Hepatocyte (in vitro differentiated cells): ENCODE measurements around the gene SKAP1.

Experiments used
- EZH2 ChIP-seq: fragments of 200-600 bp; sonication (generic); IDR thresholded peaks from 2 replicates; pipeline ENCODE4 v1.6.1; 2016; ENCODE audit warnings: antibody characterized with exemption, mild to moderate bottlenecking, borderline replicate concordance
- EZH2phosphoT487 ChIP-seq: fragments of 200-600 bp; sonication (generic); IDR thresholded peaks from one replicate; pipeline ENCODE4 v1.6.1; 2018; ENCODE audit warnings: antibody characterized with exemption, mild to moderate bottlenecking, low read depth, moderate library complexity; ENCODE audit not compliant: unreplicated experiment, severe bottlenecking
- TF ChIP-seq, protein P1 (sequence below): fragments of 200-600 bp; sonication (generic); IDR thresholded peaks from 2 replicates; pipeline ENCODE4 v1.5.1; 2016; ENCODE audit warnings: antibody characterized with exemption, mild to moderate bottlenecking; ENCODE audit not compliant: poor library complexity

DNA sequence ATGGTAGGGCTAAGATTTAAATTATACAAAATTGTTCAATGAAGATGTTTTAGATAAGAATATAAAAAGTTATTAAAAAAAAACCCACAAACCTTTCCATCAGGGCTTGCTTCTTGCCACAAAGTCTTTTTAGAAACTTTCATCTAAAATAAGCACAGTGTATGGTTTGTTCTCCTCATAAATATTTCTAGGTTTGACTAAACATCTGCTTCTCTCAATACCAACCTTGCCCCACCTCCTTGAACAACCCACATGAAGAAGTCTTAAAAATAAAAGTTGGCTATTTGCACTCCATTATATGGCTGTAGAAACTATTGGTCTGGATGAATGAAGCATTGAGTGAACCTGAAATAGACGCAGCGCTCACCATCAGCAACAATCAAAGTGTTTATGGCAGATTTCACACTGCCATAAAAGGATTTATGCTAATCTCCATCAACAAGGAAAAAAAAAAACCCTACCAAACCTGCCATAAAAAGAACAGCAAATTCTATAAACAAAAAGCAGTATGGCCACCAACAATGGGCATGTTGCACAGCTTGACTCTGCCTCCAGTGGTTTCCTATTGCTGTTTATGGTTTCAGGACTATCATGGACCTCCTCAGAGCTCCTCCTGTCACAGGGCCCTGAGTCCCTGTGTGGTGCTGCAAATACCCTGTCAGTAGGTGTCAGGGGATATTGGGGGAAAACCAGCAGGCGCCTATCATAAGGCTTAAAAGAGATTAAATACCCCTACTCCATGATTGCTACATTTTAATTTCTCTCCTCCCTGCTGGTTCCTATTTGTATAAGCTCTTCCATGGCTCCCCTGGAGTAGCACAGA, 284.8 kb downstream of the SKAP1 start:
- TF ChIP-seq, protein P1, sequence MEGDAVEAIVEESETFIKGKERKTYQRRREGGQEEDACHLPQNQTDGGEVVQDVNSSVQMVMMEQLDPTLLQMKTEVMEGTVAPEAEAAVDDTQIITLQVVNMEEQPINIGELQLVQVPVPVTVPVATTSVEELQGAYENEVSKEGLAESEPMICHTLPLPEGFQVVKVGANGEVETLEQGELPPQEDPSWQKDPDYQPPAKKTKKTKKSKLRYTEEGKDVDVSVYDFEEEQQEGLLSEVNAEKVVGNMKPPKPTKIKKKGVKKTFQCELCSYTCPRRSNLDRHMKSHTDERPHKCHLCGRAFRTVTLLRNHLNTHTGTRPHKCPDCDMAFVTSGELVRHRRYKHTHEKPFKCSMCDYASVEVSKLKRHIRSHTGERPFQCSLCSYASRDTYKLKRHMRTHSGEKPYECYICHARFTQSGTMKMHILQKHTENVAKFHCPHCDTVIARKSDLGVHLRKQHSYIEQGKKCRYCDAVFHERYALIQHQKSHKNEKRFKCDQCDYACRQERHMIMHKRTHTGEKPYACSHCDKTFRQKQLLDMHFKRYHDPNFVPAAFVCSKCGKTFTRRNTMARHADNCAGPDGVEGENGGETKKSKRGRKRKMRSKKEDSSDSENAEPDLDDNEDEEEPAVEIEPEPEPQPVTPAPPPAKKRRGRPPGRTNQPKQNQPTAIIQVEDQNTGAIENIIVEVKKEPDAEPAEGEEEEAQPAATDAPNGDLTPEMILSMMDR = no peak
- TF ChIP-seq EZH2 (no peak), EZH2phosphoT487 (no peak)
